Esophagus (tissue), 2 donors: ENCODE measurements around the gene MATCAP1. TPM values are rescaled to one million over a fixed set of nuclear protein-coding genes. Genes with fewer than 3 reads are reported as not detected.

Source experiments
- H3K27ac ChIP-seq, 2 donors: one replicate each; pipeline ENCODE4 v1.5.1; 2013; ENCODE audit warnings: low read depth in 2 of 2, mild to moderate bottlenecking in 2 of 2, inconsistent platforms in 1 of 2, low read length in 1 of 2, moderate library complexity in 1 of 2
- H3K27me3 ChIP-seq, 2 donors: one replicate each; pipeline ENCODE4 v1.6.1; 2013; ENCODE audit warnings: low read length in 2 of 2, control low read depth in 1 of 2, mild to moderate bottlenecking in 1 of 2; ENCODE audit not compliant: insufficient read depth in 2 of 2, control insufficient read depth in 1 of 2
- H3K36me3 ChIP-seq, 2 donors: one replicate each; pipeline ENCODE4 v1.6.1; 2013; ENCODE audit warnings: low read length in 1 of 2; ENCODE audit not compliant: control insufficient read depth in 2 of 2, insufficient read depth in 2 of 2
- H3K4me1 ChIP-seq, 2 donors: one replicate each; pipeline ENCODE4 v1.6.1; 2013; ENCODE audit warnings: low read length in 1 of 2; ENCODE audit not compliant: control insufficient read depth in 2 of 2, insufficient read depth in 2 of 2
- H3K4me3 ChIP-seq, 2 donors: one replicate each; pipeline ENCODE4 v1.5.1; 2013; ENCODE audit warnings: low read length in 2 of 2, mild to moderate bottlenecking in 2 of 2, low read depth in 1 of 2, moderate library complexity in 1 of 2
- H3K9me3 ChIP-seq, 2 donors: one replicate each; pipeline ENCODE4 v1.6.1; 2013; ENCODE audit warnings: mild to moderate bottlenecking in 2 of 2, low read depth in 1 of 2, low read length in 1 of 2, moderate library complexity in 1 of 2; ENCODE audit not compliant: control insufficient read depth in 2 of 2, insufficient read depth in 1 of 2
- WGBS, 2 donors: extraction: QIAGEN DNeasy Blood & Tissue Kit; methylation state at CpG; one replicate each; pipeline ENCODE4 v1.1.7; 2013; 5-methylcytosine and 5-hydroxymethylcytosine counted together
- polyA plus RNA-seq, 2 donors: library from polyadenylated mRNA; stranded (reverse); fragments of 200-250 nt; gene quantifications; one replicate each; pipeline ENCODE4 v1.2.3, GENCODE V29; 2013
- donor health status: healthy with polysubstance abuse.
- donor health status: Bipolar disorder and iron deficiency.

Gene MATCAP1
- polyA plus RNA-seq, 2 donors = 18.2 to 30.5 TPM

DNA sequence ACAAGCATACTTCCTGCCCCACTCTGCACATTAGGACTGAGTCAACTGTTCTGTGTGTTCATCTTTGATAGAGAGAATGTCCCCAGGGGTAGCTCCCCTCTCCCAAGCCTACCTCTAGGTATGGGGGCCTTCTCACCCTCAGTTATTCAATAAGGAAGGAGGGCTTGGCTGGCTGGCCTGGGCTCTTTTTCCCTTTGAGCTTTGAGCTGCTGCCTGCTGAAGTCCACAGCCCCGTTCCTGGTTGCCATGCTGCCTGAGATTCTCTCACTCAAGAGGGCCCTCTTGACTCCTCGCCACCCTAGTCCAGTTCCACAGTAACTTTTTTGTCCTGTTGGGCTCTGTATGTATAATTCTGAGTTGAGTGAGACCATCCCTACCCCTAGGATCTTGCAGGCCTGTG is 38.0 kb downstream of the MATCAP1 start:
- Histone ChIP-seq H3K36me3 (peaks cover 13 to 66% of the 10 kb centered on the region in 2 donors), H3K4me3 (no peak overlapping the region), H3K27ac (no peak overlapping the region), H3K27me3 (no peaks in the 10 kb centered on the region), H3K9me3 (no peaks in the 10 kb centered on the region), H3K4me1 (peaks cover 0 to 10% of the 10 kb centered on the region in 2 donors)
- WGBS, 2 donors = 91 to 98% methylated on average over 2 of the region's 2 CpGs

DNA sequence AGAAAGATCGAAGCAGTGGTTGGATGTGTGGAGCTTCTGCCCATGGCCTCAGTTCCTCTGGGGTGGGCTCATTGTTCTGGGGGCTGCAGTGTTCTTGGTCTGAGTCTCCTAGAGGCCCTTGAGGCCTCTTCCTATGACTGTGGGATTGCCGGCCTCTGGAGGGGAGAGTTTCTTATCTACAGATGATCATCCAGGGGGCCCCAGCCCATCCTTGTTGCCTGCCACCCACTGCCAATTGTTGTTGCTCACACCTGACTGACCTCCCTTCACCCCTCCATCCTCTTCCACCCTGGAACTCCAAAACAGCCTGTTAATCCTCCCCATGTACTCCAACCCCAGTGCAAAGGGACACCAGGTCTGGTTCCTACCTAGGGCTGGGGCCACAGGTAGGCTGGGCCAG is 38.8 kb downstream of the MATCAP1 start:
- H3K4me1 ChIP-seq = peaks cover 0 to 9% of the 10 kb centered on the region in 2 donors
- H3K27ac ChIP-seq = no peak overlapping the region
- H3K27me3 ChIP-seq = no peaks in the 10 kb centered on the region
- peaks cover 15 to 68% of the 10 kb centered on the region in 2 donors for H3K36me3 ChIP-seq
- H3K9me3 ChIP-seq = no peaks in the 10 kb centered on the region
- 86 to 96% methylated on average over 2 of the region's 2 CpGs for WGBS, 2 donors
- no peak overlapping the region for H3K4me3 ChIP-seq

DNA sequence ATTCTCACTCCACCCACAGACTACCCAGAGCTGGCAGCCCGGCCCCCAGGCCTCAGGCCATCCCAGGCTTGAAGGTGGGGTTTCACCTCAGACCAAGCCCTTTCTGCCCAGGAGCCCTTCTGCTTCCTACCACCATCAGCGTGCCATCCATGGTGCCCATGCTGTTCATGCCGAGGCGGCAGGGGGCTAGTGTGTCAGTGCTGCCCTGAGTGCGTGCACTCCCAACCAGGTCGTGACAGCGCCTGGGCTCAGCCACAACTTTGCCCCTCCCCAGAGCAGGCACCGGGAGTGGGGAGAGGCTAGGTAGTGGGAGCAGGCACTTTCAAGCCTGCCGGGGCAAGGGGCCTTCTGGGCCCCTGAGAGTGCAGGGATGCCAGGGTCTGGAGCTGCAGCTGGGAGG is 41.4 kb downstream of the MATCAP1 start:
- no peaks in the 10 kb centered on the region for H3K9me3 ChIP-seq
- no peak overlapping the region for H3K4me3 ChIP-seq
- 93 to 95% methylated on average over 9 of the region's 9 CpGs for WGBS, 2 donors
- H3K27ac ChIP-seq = no peak overlapping the region
- H3K27me3 ChIP-seq = no peaks in the 10 kb centered on the region
- H3K4me1 ChIP-seq = peaks cover 0 to 4% of the 10 kb centered on the region in 2 donors
- H3K36me3 ChIP-seq = peaks cover 15 to 62% of the 10 kb centered on the region in 2 donors

DNA sequence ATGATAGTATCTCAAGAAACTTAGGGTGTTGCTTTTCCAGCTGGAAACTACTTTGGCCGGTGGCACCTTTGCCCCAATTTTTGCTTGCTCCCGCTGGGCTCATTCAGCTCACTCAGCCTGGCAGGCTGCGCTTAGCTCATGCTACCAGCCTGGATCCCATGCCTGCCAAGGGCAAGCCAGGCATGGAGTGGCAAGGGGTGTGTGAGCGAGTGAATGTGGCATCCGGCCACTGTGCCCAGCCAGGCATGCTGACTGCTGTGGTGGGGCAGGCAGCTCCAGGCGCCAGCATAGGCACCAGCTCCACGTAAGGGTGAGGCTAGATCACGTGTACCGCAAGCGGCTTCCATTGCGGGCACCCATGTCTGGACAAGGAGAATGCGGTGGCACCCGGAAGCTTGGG is 42.4 kb downstream of the MATCAP1 start:
- Histone ChIP-seq H3K9me3 (no peaks in the 10 kb centered on the region), H3K36me3 (peaks cover 15 to 55% of the 10 kb centered on the region in 2 donors), H3K4me3 (no peak overlapping the region), H3K27ac (no peak overlapping the region), H3K4me1 (no peaks in the 10 kb centered on the region), H3K27me3 (no peaks in the 10 kb centered on the region)
- 95 to 96% methylated on average over 13 of the region's 13 CpGs for WGBS, 2 donors

DNA sequence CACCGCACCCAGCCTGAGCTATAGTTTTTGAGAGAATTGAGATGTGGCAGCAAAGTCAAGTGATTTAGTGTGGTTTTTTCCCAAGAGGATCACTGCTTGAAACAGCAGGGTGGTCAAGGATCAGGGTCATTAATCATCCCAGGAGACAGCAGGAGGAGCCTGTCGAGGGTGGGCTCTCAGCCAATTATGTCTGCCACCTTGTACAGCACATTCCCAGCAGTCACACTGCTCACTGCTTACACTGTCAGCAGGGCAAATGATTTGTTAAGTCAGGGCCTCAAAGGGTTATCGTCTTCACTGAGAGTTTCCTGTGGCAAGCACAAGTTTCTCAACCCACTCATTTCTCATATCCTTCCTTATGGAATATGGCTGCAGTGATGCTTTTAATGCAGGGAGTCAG is 46.2 kb downstream of the MATCAP1 start:
- no peaks in the 10 kb centered on the region for H3K4me1 ChIP-seq
- WGBS, 2 donors = 57 to 59% methylated on average over 3 of the region's 3 CpGs
- peaks cover 21 to 30% of the 10 kb centered on the region in 2 donors for H3K36me3 ChIP-seq
- no peaks in the 10 kb centered on the region for H3K27me3 ChIP-seq
- no peak overlapping the region for H3K4me3 ChIP-seq
- H3K27ac ChIP-seq = no peak overlapping the region
- H3K9me3 ChIP-seq = no peaks in the 10 kb centered on the region

DNA sequence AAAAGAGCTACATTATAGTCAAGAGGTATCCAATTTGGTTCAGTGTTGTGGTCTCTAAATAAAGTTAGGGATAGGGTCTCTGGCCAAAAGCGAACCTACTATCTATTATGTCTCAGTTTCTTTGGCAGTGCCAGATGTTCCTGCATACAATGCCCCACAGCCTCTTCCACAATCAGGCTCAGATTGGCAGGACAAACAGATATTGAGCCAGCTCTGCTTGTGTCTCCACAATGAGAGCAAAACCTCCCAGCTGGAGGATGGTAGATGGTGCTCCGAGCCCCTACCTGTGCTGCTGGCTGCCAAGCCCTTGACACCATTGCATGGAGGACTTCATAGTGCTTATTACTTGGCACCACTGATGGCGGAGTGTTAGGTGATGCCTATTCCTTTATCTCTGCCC is 54.3 kb downstream of the MATCAP1 start:
- Histone ChIP-seq H3K4me1 (no peaks in the 10 kb centered on the region), H3K27me3 (no peaks in the 10 kb centered on the region), H3K36me3 (peaks cover 4 to 19% of the 10 kb centered on the region in 2 donors), H3K4me3 (no peak overlapping the region), H3K27ac (no peak overlapping the region), H3K9me3 (no peaks in the 10 kb centered on the region)
- WGBS, 2 donors = 98 to 100% methylated on average over 3 of the region's 3 CpGs

DNA sequence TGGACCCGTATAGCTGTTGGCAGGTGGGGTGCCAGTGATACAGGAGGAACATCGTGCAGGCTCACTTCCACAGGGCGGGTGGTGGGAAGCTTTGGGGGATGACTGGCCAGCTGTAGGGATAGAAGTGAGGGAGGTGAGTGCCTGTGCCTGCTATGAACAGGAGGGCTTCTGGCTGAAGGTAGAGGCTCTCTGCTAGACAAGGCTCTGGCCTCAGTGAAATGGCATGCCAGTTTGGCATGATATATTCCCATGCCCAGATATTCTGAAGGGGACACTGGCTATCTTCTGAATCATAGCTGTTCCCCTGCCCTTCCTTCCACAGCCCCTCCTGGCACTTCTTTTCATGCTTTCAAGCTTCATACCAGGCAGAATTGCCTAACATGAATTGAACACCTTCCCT is 54.9 kb downstream of the MATCAP1 start:
- H3K9me3 ChIP-seq = no peaks in the 10 kb centered on the region
- peaks cover 0 to 19% of the 10 kb centered on the region in 2 donors for H3K36me3 ChIP-seq
- H3K4me1 ChIP-seq = no peaks in the 10 kb centered on the region
- no peak overlapping the region for H3K4me3 ChIP-seq
- no peak overlapping the region for H3K27ac ChIP-seq
- 88 to 96% methylated on average over 3 of the region's 3 CpGs for WGBS, 2 donors
- no peaks in the 10 kb centered on the region for H3K27me3 ChIP-seq

DNA sequence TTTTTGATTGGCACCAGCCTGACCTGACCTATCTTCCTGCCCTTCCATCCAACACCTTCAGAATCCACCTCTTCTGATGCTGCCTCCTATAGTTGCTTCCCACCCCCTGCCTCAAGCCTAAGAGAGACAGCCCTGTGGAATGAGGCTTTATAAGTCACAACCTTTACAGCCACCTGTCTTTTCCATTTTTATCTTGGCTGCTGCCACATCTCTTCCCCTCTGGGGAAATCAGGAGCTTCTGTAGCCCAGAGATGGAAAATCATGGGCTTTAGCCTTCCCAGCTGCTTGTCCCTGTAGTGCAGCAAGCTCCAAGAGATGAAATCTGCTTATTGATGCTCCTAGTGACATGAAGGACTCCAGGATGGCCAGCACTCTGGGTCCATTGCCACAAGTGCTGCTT is 55.3 kb downstream of the MATCAP1 start:
- no peak overlapping the region for H3K4me3 ChIP-seq
- H3K4me1 ChIP-seq = no peaks in the 10 kb centered on the region
- H3K27ac ChIP-seq = no peak overlapping the region
- H3K36me3 ChIP-seq = peaks cover 0 to 19% of the 10 kb centered on the region in 2 donors
- no peaks in the 10 kb centered on the region for H3K9me3 ChIP-seq
- no peaks in the 10 kb centered on the region for H3K27me3 ChIP-seq

Other genes with a start within 250 kb of the MATCAP1 start
- gene CIAO2B, start 249.6 kb downstream of the MATCAP1 start, polyA plus RNA-seq = 100 to 1,000 TPM; 139 to 266 TPM
- gene CES2, start 248.4 kb downstream of the MATCAP1 start, polyA plus RNA-seq = 100 to 1,000 TPM; 120 to 128 TPM
- gene CES3, start 222.7 kb downstream of the MATCAP1 start, polyA plus RNA-seq = 1 to 10 TPM; 1.8 to 4.8 TPM
- 10 to 100 TPM; 10.1 to 17.5 TPM for gene CES4A, start 195.4 kb downstream of the MATCAP1 start, polyA plus RNA-seq
- 10 to 100 TPM; 15.3 to 17.0 TPM for gene CBFB, start 154.8 kb downstream of the MATCAP1 start, polyA plus RNA-seq
- 1 to 10 TPM; 8.8 to 9.9 TPM for gene PHAF1, start 74.0 kb downstream of the MATCAP1 start, polyA plus RNA-seq
- gene B3GNT9, start 33.0 kb downstream of the MATCAP1 start, polyA plus RNA-seq = 1 to 10 TPM; 3.5 to 4.1 TPM
- 10 to 100 TPM; 21.8 to 27.3 TPM for gene TRADD, start 24.1 kb downstream of the MATCAP1 start, polyA plus RNA-seq
- 10 to 100 TPM; 11.2 to 22.6 TPM for gene FBXL8, start 24.0 kb downstream of the MATCAP1 start, polyA plus RNA-seq
- gene HSF4, start 19.2 kb downstream of the MATCAP1 start, polyA plus RNA-seq = 10 to 100 TPM; 22.9 to 80.4 TPM
- 10 to 100 TPM; 36.7 to 59.0 TPM for gene NOL3, start 13.4 kb downstream of the MATCAP1 start, polyA plus RNA-seq
- 1 to 10 TPM; 1.2 to 1.5 TPM for gene EXOC3L1, start 6.2 kb upstream of the MATCAP1 start, polyA plus RNA-seq
- gene E2F4, start 8.2 kb upstream of the MATCAP1 start, polyA plus RNA-seq = 10 to 100 TPM; 49.1 to 53.0 TPM
- gene ELMO3, start 15.2 kb upstream of the MATCAP1 start, polyA plus RNA-seq = 10 to 100 TPM; 21.5 to 23.7 TPM
- gene TMEM208, start 43.2 kb upstream of the MATCAP1 start, polyA plus RNA-seq = 10 to 100 TPM; 73.4 to 83.1 TPM
- gene FHOD1, start 63.5 kb upstream of the MATCAP1 start, polyA plus RNA-seq = 10 to 100 TPM in 1 of 2 donors, 1 to 10 TPM in 1; 6.3 to 11.4 TPM
- gene SLC9A5, start 65.0 kb upstream of the MATCAP1 start, polyA plus RNA-seq = under 1 TPM; 0.11 to 0.43 TPM
- gene PLEKHG4, start 95.6 kb upstream of the MATCAP1 start, polyA plus RNA-seq = 10 to 100 TPM in 1 of 2 donors, 1 to 10 TPM in 1; 8.9 to 13.3 TPM
- not detected for gene KCTD19, start 142.8 kb upstream of the MATCAP1 start, polyA plus RNA-seq
- under 1 TPM in 1 of 2 donors, not detected in 1; 0.02 TPM for gene LRRC36, start 142.9 kb upstream of the MATCAP1 start, polyA plus RNA-seq
- gene TPPP3, start 209.5 kb upstream of the MATCAP1 start, polyA plus RNA-seq = 10 to 100 TPM; 15.2 to 39.0 TPM
- 1 to 10 TPM; 3.3 to 4.7 TPM for gene ZDHHC1, start 232.5 kb upstream of the MATCAP1 start, polyA plus RNA-seq
- 10 to 100 TPM; 10.7 to 15.2 TPM for gene HSD11B2, start 247.2 kb upstream of the MATCAP1 start, polyA plus RNA-seq